B cell (primary cell): ENCODE results near the gene EZH2.

Source experiments
- CTCF ChIP-seq: fragments of 200-600 bp; IDR thresholded peaks from one replicate; pipeline ENCODE4 v1.8.0; 2022; ENCODE audit warnings: antibody characterized with exemption, mild to moderate bottlenecking
- EZH2 ChIP-seq: IDR thresholded peaks from 2 replicates; pipeline ENCODE4 v1.6.1; 2012; ENCODE audit warnings: borderline replicate concordance, low read depth, mild to moderate bottlenecking, moderate library complexity, low read length; ENCODE audit not compliant: insufficient read depth, poor library complexity, severe bottlenecking

DNA sequence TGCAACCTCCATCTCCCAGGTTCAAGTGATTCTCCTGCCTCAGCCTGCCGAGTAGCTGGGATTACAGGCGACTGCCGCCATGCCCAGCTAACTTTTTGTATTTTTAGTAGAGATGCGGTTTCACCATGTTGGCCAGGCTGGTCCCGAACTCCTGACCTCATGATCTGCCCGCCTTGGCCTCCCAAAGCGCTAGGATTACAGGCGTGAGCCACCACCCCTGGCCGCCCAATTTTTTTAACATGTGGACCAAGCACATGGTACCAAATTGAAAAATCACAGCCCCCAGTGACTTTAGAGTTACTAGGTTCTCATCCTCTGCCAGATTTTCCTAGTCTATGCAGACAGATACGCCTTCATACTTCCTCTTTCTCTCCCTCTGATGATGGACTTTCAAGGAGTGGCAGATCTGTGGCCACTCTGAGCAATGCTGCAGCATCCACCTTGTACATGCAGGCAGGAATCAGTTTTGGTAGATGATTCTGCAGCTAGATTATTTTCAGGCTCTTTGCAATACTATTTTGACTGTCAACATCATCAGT is 34.0 kb upstream of the EZH2 start:
- TF ChIP-seq CTCF (no peak), EZH2 (no peak)
